ENCODE results near the gene ALDOA. TPM values are rescaled to one million over a fixed set of nuclear protein-coding genes. Genes with fewer than 3 reads are reported as not detected.
"Not testable (repeated sequence)": the region's sequence is repeated elsewhere in the genome, so short reads cannot be mapped to it uniquely, and the experiment has no call there.

The ALDOA gene
- polyA plus RNA-seq, 3 donors = 1,202 to 1,628 (median 1,429) TPM

GRCh38 chr16:30017277-30017656, 48.3 kb upstream of the ALDOA start:
- H3K9ac ChIP-seq (ENCODE audit: insufficient read depth, low read length, poor library complexity, severe bottlenecking) = no peak overlapping the region
- Mint-ChIP-seq H3K36me3 (no peaks in the 10 kb centered on the region), H3K27ac (no peak overlapping the region), H3K4me1 (peaks cover 14% of the 10 kb centered on the region), H3K27me3 (ENCODE audit: low read depth in 3 of 3) (peaks cover 17 to 31% (median 27%) of the 10 kb centered on the region in 3 donors), H3K9me3 (peaks cover 0 to 3% (median 2%) of the 10 kb centered on the region in 7 donors), H3K4me3 (no peak overlapping the region)
- no peak overlapping the region for H3K27ac ChIP-seq (ENCODE audit: low read depth in 1 of 2, low read length in 2 of 2)
- H3K4me1 ChIP-seq (ENCODE audit: control insufficient read depth in 1 of 2, insufficient read depth in 2 of 2, low read length in 2 of 2) = peaks cover 11 to 15% of the 10 kb centered on the region in 2 donors
- no peaks in the 10 kb centered on the region for H3K79me2 ChIP-seq (ENCODE audit: insufficient read depth, low read length)
- H3K36me3 ChIP-seq (replicated peaks in 1 of 2; ENCODE audit: control insufficient read depth in 1 of 2, insufficient read depth in 2 of 2, low read length in 2 of 2) = no peaks in the 10 kb centered on the region
- H2AFZ ChIP-seq (ENCODE audit: insufficient read depth, low read depth, low read length, poor library complexity, severe bottlenecking) = no peak overlapping the region
- no peaks in the 10 kb centered on the region for H4K20me1 ChIP-seq (ENCODE audit: insufficient read depth, low read length)
- no peaks in the 10 kb centered on the region for H3K9me3 ChIP-seq (replicated peaks in 1 of 2; ENCODE audit: control insufficient read depth in 1 of 2, insufficient read depth in 1 of 2, low read length in 2 of 2)
- no CpG with 5 or more reads among the region's 2 CpGs for WGBS (ENCODE audit: insufficient coverage)
- DNase-seq = no peak
- intact Hi-C loops (cut with micrococcal nuclease) = no loop called here
- peaks cover 2 to 10% of the 10 kb centered on the region in 2 donors for H3K27me3 ChIP-seq (ENCODE audit: control insufficient read depth in 2 of 2, insufficient read depth in 2 of 2, low read length in 2 of 2)
- no peak overlapping the region for H3K4me3 ChIP-seq (replicated peaks in 1 of 3; ENCODE audit: low read depth in 2 of 3, low read length in 3 of 3)
- TF ChIP-seq CTCF (IDR thresholded peaks at IDR 0.05) = no peak
- no peak overlapping the region for H3K4me2 ChIP-seq (replicated peaks; ENCODE audit: extremely low read depth, low read length, poor library complexity, severe bottlenecking)

- H3K36me3 ChIP-seq (replicated peaks in 1 of 2; ENCODE audit: control insufficient read depth in 1 of 2, insufficient read depth in 2 of 2, low read length in 2 of 2); intact Hi-C loops (cut with micrococcal nuclease); DNase-seq; H3K27ac Mint-ChIP-seq; H3K4me3 ChIP-seq (replicated peaks in 1 of 3; ENCODE audit: low read depth in 2 of 3, low read length in 3 of 3); H3K36me3 Mint-ChIP-seq; H3K79me2 ChIP-seq (ENCODE audit: insufficient read depth, low read length); H3K4me2 ChIP-seq (replicated peaks; ENCODE audit: extremely low read depth, low read length, poor library complexity, severe bottlenecking); H2AFZ ChIP-seq (ENCODE audit: insufficient read depth, low read depth, low read length, poor library complexity, severe bottlenecking); H3K4me3 Mint-ChIP-seq; H3K9me3 ChIP-seq (replicated peaks in 1 of 2; ENCODE audit: control insufficient read depth in 1 of 2, insufficient read depth in 1 of 2, low read length in 2 of 2); H4K20me1 ChIP-seq (ENCODE audit: insufficient read depth, low read length); H3K27ac ChIP-seq (ENCODE audit: low read depth in 1 of 2, low read length in 2 of 2); H3K27me3 ChIP-seq (ENCODE audit: control insufficient read depth in 2 of 2, insufficient read depth in 2 of 2, low read length in 2 of 2); H3K9ac ChIP-seq (ENCODE audit: insufficient read depth, low read length, poor library complexity, severe bottlenecking); H3K9me3 Mint-ChIP-seq: not testable (repeated sequence)
- no CpG with 5 or more reads among the region's 4 CpGs for WGBS (ENCODE audit: insufficient coverage)
- H3K4me1 ChIP-seq (ENCODE audit: control insufficient read depth in 1 of 2, insufficient read depth in 2 of 2, low read length in 2 of 2) = peaks cover 11 to 15% of the 10 kb centered on the region in 2 donors
- H3K4me1 Mint-ChIP-seq = peaks cover 14% of the 10 kb centered on the region
- H3K27me3 Mint-ChIP-seq (ENCODE audit: low read depth in 3 of 3) = peaks cover 10 to 24% (median 21%) of the 10 kb centered on the region in 3 donors
Measured at GRCh38 chr16:30017937-30018336, 47.6 kb upstream of the ALDOA start.

Data from CD14-positive monocyte (primary cell).